Liver (tissue), 9 donors: ENCODE data around the gene PARN. TPM values are rescaled to one million over a fixed set of nuclear protein-coding genes. Genes with fewer than 3 reads are reported as not detected.

Source experiments
- DNase-seq: peaks from one replicate; pipeline ENCODE4 v3.0.0-alpha.2; 2017; ENCODE audit warnings: low spot score
- H3K27ac ChIP-seq, 2 donors: one replicate each; pipeline ENCODE4 v1.7.0; 2013; ENCODE audit warnings: inconsistent platforms in 2 of 2, low read length in 2 of 2, control low read depth in 1 of 2, low read depth in 1 of 2, mild to moderate bottlenecking in 1 of 2
- H3K27me3 ChIP-seq, 4 donors: one replicate each; pipeline versions ENCODE4 v1.6.1 to v1.7.0; 2013; ENCODE audit warnings: low read length in 3 of 4, inconsistent platforms in 1 of 4, mild to moderate bottlenecking in 1 of 4, moderate library complexity in 1 of 4; ENCODE audit not compliant: control insufficient read depth in 4 of 4, insufficient read depth in 4 of 4
- H3K36me3 ChIP-seq, 4 donors: one replicate each; pipeline versions ENCODE4 v1.6.1 to v1.7.0; 2013; ENCODE audit warnings: low read length in 3 of 4, mild to moderate bottlenecking in 3 of 4, low read depth in 1 of 4, moderate library complexity in 1 of 4; ENCODE audit not compliant: control insufficient read depth in 4 of 4, insufficient read depth in 3 of 4
- H3K4me1 ChIP-seq, 4 donors: one replicate each; pipeline versions ENCODE4 v1.6.1 to v1.7.0; 2013; ENCODE audit warnings: low read length in 3 of 4, mild to moderate bottlenecking in 3 of 4, moderate library complexity in 1 of 4; ENCODE audit not compliant: control insufficient read depth in 4 of 4, insufficient read depth in 4 of 4
- H3K4me3 ChIP-seq, 3 donors: one replicate each; pipeline versions ENCODE4 v1.6.1 to v1.7.0; 2013; ENCODE audit warnings: low read length in 3 of 3, control low read depth in 1 of 3, low read depth in 1 of 3, mild to moderate bottlenecking in 1 of 3
- H3K9ac ChIP-seq, 2 donors: one replicate each; pipeline ENCODE4 v1.7.0; 2013; ENCODE audit warnings: low read length in 2 of 2, mild to moderate bottlenecking in 2 of 2, moderate library complexity in 2 of 2, control low read depth in 1 of 2, low read depth in 1 of 2
- H3K9me3 ChIP-seq, 4 donors: one replicate each; pipeline versions ENCODE4 v1.6.1 to v1.7.0; 2013; ENCODE audit warnings: low read length in 3 of 4; ENCODE audit not compliant: control insufficient read depth in 4 of 4
- ATF3 ChIP-seq: IDR thresholded peaks from 2 replicates; pipeline ENCODE4 v1.6.1; 2016; ENCODE audit warnings: antibody characterized with exemption
- FOXA2 ChIP-seq: IDR thresholded peaks from 2 replicates; pipeline ENCODE4 v1.6.1; 2016; ENCODE audit warnings: antibody characterized with exemption
- GABPA ChIP-seq, 2 donors: IDR thresholded peaks in 1 of 2; conservative IDR thresholded peaks in 1 of 2; 2 replicates each; pipeline ENCODE4 v1.6.1; 2016; ENCODE audit warnings: antibody characterized with exemption in 2 of 2, mild to moderate bottlenecking in 1 of 2, moderate library complexity in 1 of 2
- HNF4A ChIP-seq, 2 donors: conservative IDR thresholded peaks; 2 replicates each; pipeline ENCODE4 v1.6.1; 2016; ENCODE audit warnings: antibody characterized with exemption in 2 of 2, mild to moderate bottlenecking in 2 of 2
- HNF4G ChIP-seq: IDR thresholded peaks from 2 replicates; pipeline ENCODE4 v1.6.1; 2016; ENCODE audit warnings: antibody characterized with exemption
- JUND ChIP-seq, 2 donors: IDR thresholded peaks; 2 replicates each; pipeline ENCODE4 v1.6.1; 2016; ENCODE audit warnings: antibody characterized with exemption in 2 of 2
- MAX ChIP-seq: IDR thresholded peaks from 2 replicates; pipeline ENCODE4 v1.6.1; 2016; ENCODE audit warnings: antibody characterized with exemption
- RAD21 ChIP-seq, 2 donors: IDR thresholded peaks; 2 replicates each; pipeline ENCODE4 v1.6.1; 2016; ENCODE audit warnings: antibody characterized with exemption in 2 of 2, mild to moderate bottlenecking in 2 of 2
- RXRA ChIP-seq, 2 donors: IDR thresholded peaks; 2 replicates each; pipeline ENCODE4 v1.6.1; 2017 to 2018; ENCODE audit warnings: antibody characterized with exemption in 2 of 2, mild to moderate bottlenecking in 1 of 2
- TAF1 ChIP-seq: conservative IDR thresholded peaks from 2 replicates; pipeline ENCODE4 v1.6.1; 2016; ENCODE audit warnings: antibody characterized with exemption, mild to moderate bottlenecking
- ZBTB33 ChIP-seq: IDR thresholded peaks from 2 replicates; pipeline ENCODE4 v1.6.1; 2016; ENCODE audit warnings: antibody characterized with exemption
- WGBS: extraction: QIAGEN DNeasy Blood & Tissue Kit; methylation state at CpG from one replicate; pipeline ENCODE4 v1.1.7; 2013; 5-methylcytosine and 5-hydroxymethylcytosine counted together
- polyA plus RNA-seq, 2 donors: library from polyadenylated mRNA; stranded (reverse) in 1 of 2; unstranded in 1 of 2; fragments of 200-250 nt in 1 of 2; fragments of >200 nt in 1 of 2; fragmentation: Nextera tagmentation in 1 of 2; extraction: Ambion mirVana in 1 of 2; gene quantifications; one replicate each; pipeline versions ENCODE4 v1.2.1 to v1.2.3, GENCODE V29; 2013 to 2015
- total RNA-seq, 2 donors: library from RNA; depleted of rRNA; stranded (reverse); fragments of >200 nt; gene quantifications; one replicate each; pipeline ENCODE4 v1.2.3, GENCODE V29; 2014
- TF ChIP-seq, protein P1 (sequence below): IDR thresholded peaks from 2 replicates; pipeline ENCODE4 v1.6.1; 2016; ENCODE audit warnings: antibody characterized with exemption, mild to moderate bottlenecking
- TF ChIP-seq, protein P2 (sequence below): fragments of 150-350 bp; IDR thresholded peaks from 2 replicates; pipeline ENCODE4 v1.5.1; 2017; ENCODE audit warnings: improper control_type of control experiment, low read depth, low read length; ENCODE audit not compliant: missing input control
- donor health status: healthy.
- donor health status: healthy.
- donor health status: healthy.
- donor health status: healthy.
- donor health status: healthy.

Gene PARN
- total and polyA plus RNA-seq, 4 donors = 7.9 to 19.7 (median 9.7) TPM

- TF ChIP-seq, protein P1, sequence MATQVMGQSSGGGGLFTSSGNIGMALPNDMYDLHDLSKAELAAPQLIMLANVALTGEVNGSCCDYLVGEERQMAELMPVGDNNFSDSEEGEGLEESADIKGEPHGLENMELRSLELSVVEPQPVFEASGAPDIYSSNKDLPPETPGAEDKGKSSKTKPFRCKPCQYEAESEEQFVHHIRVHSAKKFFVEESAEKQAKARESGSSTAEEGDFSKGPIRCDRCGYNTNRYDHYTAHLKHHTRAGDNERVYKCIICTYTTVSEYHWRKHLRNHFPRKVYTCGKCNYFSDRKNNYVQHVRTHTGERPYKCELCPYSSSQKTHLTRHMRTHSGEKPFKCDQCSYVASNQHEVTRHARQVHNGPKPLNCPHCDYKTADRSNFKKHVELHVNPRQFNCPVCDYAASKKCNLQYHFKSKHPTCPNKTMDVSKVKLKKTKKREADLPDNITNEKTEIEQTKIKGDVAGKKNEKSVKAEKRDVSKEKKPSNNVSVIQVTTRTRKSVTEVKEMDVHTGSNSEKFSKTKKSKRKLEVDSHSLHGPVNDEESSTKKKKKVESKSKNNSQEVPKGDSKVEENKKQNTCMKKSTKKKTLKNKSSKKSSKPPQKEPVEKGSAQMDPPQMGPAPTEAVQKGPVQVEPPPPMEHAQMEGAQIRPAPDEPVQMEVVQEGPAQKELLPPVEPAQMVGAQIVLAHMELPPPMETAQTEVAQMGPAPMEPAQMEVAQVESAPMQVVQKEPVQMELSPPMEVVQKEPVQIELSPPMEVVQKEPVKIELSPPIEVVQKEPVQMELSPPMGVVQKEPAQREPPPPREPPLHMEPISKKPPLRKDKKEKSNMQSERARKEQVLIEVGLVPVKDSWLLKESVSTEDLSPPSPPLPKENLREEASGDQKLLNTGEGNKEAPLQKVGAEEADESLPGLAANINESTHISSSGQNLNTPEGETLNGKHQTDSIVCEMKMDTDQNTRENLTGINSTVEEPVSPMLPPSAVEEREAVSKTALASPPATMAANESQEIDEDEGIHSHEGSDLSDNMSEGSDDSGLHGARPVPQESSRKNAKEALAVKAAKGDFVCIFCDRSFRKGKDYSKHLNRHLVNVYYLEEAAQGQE = no peak
- no peak for TF ChIP-seq MAX
Measured at GRCh38 chr16:14531101-14531500, 99.0 kb downstream of the PARN start (continued).

DNA sequence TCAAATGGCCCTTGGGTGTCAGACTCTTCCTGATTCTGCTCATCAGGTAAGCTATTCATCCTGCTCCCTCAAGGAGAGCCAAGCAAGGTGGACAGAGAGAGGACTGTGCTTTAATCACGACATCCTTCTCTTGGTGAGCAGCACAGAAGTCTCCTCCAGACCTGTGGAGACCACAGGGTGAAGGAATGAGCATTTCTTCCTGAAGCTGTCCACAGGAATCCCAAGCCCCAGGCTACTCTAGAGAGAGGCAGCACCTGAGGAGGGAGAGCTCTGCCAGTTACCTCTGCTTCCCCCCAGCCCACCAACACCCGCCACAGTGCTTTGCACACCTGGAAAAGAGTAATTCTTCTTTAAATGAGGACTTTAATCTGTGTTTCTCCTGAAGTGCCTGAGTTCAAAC lies 100.0 kb downstream of the PARN start:
- 95% methylated on average over 2 of the region's 2 CpGs for WGBS
- H3K4me1 ChIP-seq = peaks cover 6 to 25% (median 12%) of the 10 kb centered on the region in 4 donors
- peaks cover 0 to 2% (median 0%) of the 10 kb centered on the region in 4 donors for H3K36me3 ChIP-seq
- H3K27ac ChIP-seq = no peak overlapping the region
- DNase-seq = no peak
- H3K9me3 ChIP-seq = no peaks in the 10 kb centered on the region
- no peak overlapping the region for H3K9ac ChIP-seq
- no peak overlapping the region for H3K4me3 ChIP-seq
- no peak for TF ChIP-seq FOXA2
- TF ChIP-seq ATF3 = no peak
- no peak for TF ChIP-seq GABPA (IDR thresholded peaks at IDR 0.05 in 1 of 2, conservative IDR thresholded peaks at IDR 0.05 in 1 of 2)
- no peak for TF ChIP-seq RXRA (IDR thresholded peaks at IDR 0.05)
- TF ChIP-seq ZBTB33 = no peak
- no peak for TF ChIP-seq JUND (IDR thresholded peaks at IDR 0.05)
- no peak for TF ChIP-seq RAD21 (IDR thresholded peaks at IDR 0.05)
- TF ChIP-seq HNF4G = no peak
- TF ChIP-seq, protein P2, sequence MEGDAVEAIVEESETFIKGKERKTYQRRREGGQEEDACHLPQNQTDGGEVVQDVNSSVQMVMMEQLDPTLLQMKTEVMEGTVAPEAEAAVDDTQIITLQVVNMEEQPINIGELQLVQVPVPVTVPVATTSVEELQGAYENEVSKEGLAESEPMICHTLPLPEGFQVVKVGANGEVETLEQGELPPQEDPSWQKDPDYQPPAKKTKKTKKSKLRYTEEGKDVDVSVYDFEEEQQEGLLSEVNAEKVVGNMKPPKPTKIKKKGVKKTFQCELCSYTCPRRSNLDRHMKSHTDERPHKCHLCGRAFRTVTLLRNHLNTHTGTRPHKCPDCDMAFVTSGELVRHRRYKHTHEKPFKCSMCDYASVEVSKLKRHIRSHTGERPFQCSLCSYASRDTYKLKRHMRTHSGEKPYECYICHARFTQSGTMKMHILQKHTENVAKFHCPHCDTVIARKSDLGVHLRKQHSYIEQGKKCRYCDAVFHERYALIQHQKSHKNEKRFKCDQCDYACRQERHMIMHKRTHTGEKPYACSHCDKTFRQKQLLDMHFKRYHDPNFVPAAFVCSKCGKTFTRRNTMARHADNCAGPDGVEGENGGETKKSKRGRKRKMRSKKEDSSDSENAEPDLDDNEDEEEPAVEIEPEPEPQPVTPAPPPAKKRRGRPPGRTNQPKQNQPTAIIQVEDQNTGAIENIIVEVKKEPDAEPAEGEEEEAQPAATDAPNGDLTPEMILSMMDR = no peak
- no peak for TF ChIP-seq TAF1
- no peak for TF ChIP-seq HNF4A (conservative IDR thresholded peaks at IDR 0.05)
- no peaks in the 10 kb centered on the region for H3K27me3 ChIP-seq
